ENCODE data around the gene ASMT. TPM values are rescaled to one million over a fixed set of nuclear protein-coding genes. Genes with fewer than 3 reads are reported as not detected.

The ASMT gene
- polyA plus RNA-seq, 1 of the 3 experiments (the other 2 are of a cell fraction), result 0.26 TPM

- H3K27ac ChIP-seq (ENCODE audit: low read depth in 2 of 2, low read length in 1 of 2), result peak overlapping the region in 1 of 2 experiments; percentile 97; a peak in 2 of 4 replicates
- H3F3A ChIP-seq (replicated peaks; ENCODE audit: insufficient read depth), result peaks cover 20% of the 10 kb centered on the region
- H3K79me2 ChIP-seq (ENCODE audit: insufficient read depth), result peaks cover 23% of the 10 kb centered on the region
- no peak overlapping the region for H3K4me3 ChIP-seq (ENCODE audit: low read depth in 2 of 2, low read length in 1 of 2)
- POLR2A ChIA-PET, result no interaction called here
- 0 out of 4 replicates have a peak, but pooled peaks cover 0 to 6% of the 10 kb centered on the region in 2 experiments for H3K4me1 ChIP-seq (ENCODE audit: control insufficient read depth in 1 of 2, insufficient read depth in 2 of 2, low read depth in 1 of 2, low read length in 1 of 2)
- peak; percentile 87 for TF ChIP-seq TCF12 (IDR thresholded peaks at IDR 0.05)
- TF ChIP-seq EP300 (IDR thresholded peaks at IDR 0.05; ENCODE audit: borderline replicate concordance in 1 of 2, low read depth in 1 of 2, low read length in 1 of 2), result peak in 1 of 2 experiments; percentile 61; a peak in 1 of 4 replicates
- peak; percentile 87 for TF ChIP-seq TEAD4 (IDR thresholded peaks at IDR 0.05; ENCODE audit: borderline replicate concordance, insufficient read depth)
- TF ChIP-seq USF2 (IDR thresholded peaks at IDR 0.05; ENCODE audit: borderline replicate concordance, low read depth, low read length), result no peak
- peak; percentile 68; the same call in 1 of the 2 replicates for TF ChIP-seq JUND (IDR thresholded peaks at IDR 0.05)
- peak; percentile 36; the same call in 1 of the 2 replicates for TF ChIP-seq NFIC (IDR thresholded peaks at IDR 0.05; ENCODE audit: borderline replicate concordance)
- peak; percentile 46; the same call in 1 of the 2 replicates for TF ChIP-seq FOSL2 (IDR thresholded peaks at IDR 0.05; ENCODE audit: borderline replicate concordance, low read depth)
- TF ChIP-seq PBX3 (IDR thresholded peaks at IDR 0.05), result peak; percentile 72
- no peak for TF ChIP-seq MEF2A (IDR thresholded peaks at IDR 0.05; ENCODE audit: borderline replicate concordance, low read depth)
- no peak for TF ChIP-seq MXI1 (IDR thresholded peaks at IDR 0.05; ENCODE audit: low read depth, low read length)
- TF ChIP-seq EZH2phosphoT487 (IDR thresholded peaks at IDR 0.05; ENCODE audit: borderline replicate concordance, low read depth), result no peak
- H3K9ac ChIP-seq, result no peak overlapping the region; the same call in 1 of the 2 replicates
- no peaks in the 10 kb centered on the region for H4K20me1 ChIP-seq (ENCODE audit: insufficient read depth)
- H2AFZ ChIP-seq (ENCODE audit: low read depth), result no peak overlapping the region
- H3K36me3 ChIP-seq (replicated peaks in 1 of 2; ENCODE audit: control insufficient read depth in 1 of 2, insufficient read depth in 2 of 2, low read length in 1 of 2), result no peaks in the 10 kb centered on the region
- H3K9me2 ChIP-seq, result no peaks in the 10 kb centered on the region
- DNase-seq, result no peak
- no peaks in the 10 kb centered on the region for H3K27me3 ChIP-seq (ENCODE audit: insufficient read depth)
- CTCF ChIA-PET, result no interaction called here
- H3K9me3 ChIP-seq, result no peaks in the 10 kb centered on the region
- H3K4me2 ChIP-seq, result no peak overlapping the region
- 7% methylated on average over 2 of the region's 2 CpGs for WGBS (ENCODE audit: low lambda C conversion rate)
Measured at GRCh38 chrX:1686642-1687041, 71.8 kb downstream of the ASMT start.

Other genes starting within 250 kb of the ASMT start
- gene SLC25A6, start 222.9 kb upstream of the ASMT start, polyA plus RNA-seq (2012; rRNA removed), result 819 and 981 TPM in 2 replicates
- gene ASMTL, start 162.2 kb upstream of the ASMT start, polyA plus RNA-seq (2012; rRNA removed), result 34.7 and 37.7 TPM in 2 replicates
- 0.03 and 0.08 TPM in 2 replicates for gene P2RY8, start 77.9 kb upstream of the ASMT start, polyA plus RNA-seq (2012; rRNA removed)
- gene AKAP17A, start 23.5 kb upstream of the ASMT start, polyA plus RNA-seq (2012; rRNA removed), result 38.7 and 43.8 TPM in 2 replicates

Measured in SK-N-SH (cell line).